Keratinocyte (primary cell): Measurements from ENCODE around the gene PARP4. TPM values are rescaled to one million over a fixed set of nuclear protein-coding genes. Genes with fewer than 3 reads are reported as not detected.
"Not testable (repeated sequence)": the region's sequence is repeated elsewhere in the genome, so short reads cannot be mapped to it uniquely, and the experiment has no call there.

Source experiments
- DNase-seq: peaks from one replicate; pipeline ENCODE4 v3.0.0-alpha.2; 2011; ENCODE audit warnings: low read depth, missing footprints, low spot score
- FAIRE-seq: peaks from 2 replicates; lab custom pipeline; 2011; peaks lifted over from hg19 to GRCh38; lab: Jason Lieb, UNC
- H2AFZ ChIP-seq: 2 replicates; pipeline ENCODE4 v1.6.0; 2012; ENCODE audit warnings: low read length, control low read depth, inconsistent platforms; ENCODE audit not compliant: control insufficient read depth
- H3K27ac ChIP-seq: 2 replicates; pipeline ENCODE4 v1.5.1; 2011; ENCODE audit warnings: low read length; ENCODE audit not compliant: control insufficient read depth, insufficient read depth
- H3K27me3 ChIP-seq: 3 replicates; pipeline ENCODE4 v1.6.0; 2011; ENCODE audit warnings: low read length; ENCODE audit not compliant: control insufficient read depth, insufficient read depth; ENCODE audit errors: extremely low read depth
- H3K36me3 ChIP-seq, 2 experiments: 2 replicates in 1 of 2; 3 replicates in 1 of 2; pipeline ENCODE4 v1.5.1; 2011; ENCODE audit warnings: low read length in 2 of 2, mild to moderate bottlenecking in 1 of 2; ENCODE audit not compliant: control insufficient read depth in 2 of 2, insufficient read depth in 2 of 2; ENCODE audit errors: extremely low read depth in 1 of 2
- H3K4me1 ChIP-seq: 3 replicates; pipeline ENCODE4 v1.5.1; 2011; ENCODE audit warnings: low read length; ENCODE audit not compliant: control insufficient read depth, insufficient read depth; ENCODE audit errors: extremely low read depth
- H3K4me2 ChIP-seq: 3 replicates; pipeline ENCODE4 v1.6.0; 2011; ENCODE audit warnings: low read depth, low read length; ENCODE audit not compliant: control insufficient read depth, insufficient read depth; ENCODE audit errors: extremely low read depth
- H3K4me3 ChIP-seq, 3 experiments: fragments of 200-600 bp in 1 of 3; sonication (generic) in 1 of 3; 2 replicates in 2 of 3; 3 replicates in 1 of 3; pipeline ENCODE4 v1.5.1; 2011 to 2016; ENCODE audit warnings: low read length in 3 of 3, mild to moderate bottlenecking in 3 of 3, control low read depth in 2 of 3, inconsistent platforms in 1 of 3, low read depth in 1 of 3, mixed read lengths in 1 of 3, mixed run types in 1 of 3, moderate library complexity in 1 of 3; ENCODE audit not compliant: control insufficient read depth in 2 of 3, insufficient read depth in 2 of 3; ENCODE audit errors: extremely low read depth in 1 of 3
- H3K79me2 ChIP-seq: 2 replicates; pipeline ENCODE4 v1.6.0; 2012; ENCODE audit warnings: low read length; ENCODE audit not compliant: control insufficient read depth, insufficient read depth
- H3K9ac ChIP-seq: 3 replicates; pipeline ENCODE4 v1.6.0; 2011; ENCODE audit warnings: low read length; ENCODE audit not compliant: control insufficient read depth, insufficient read depth; ENCODE audit errors: extremely low read depth
- H3K9me1 ChIP-seq: 3 replicates; pipeline ENCODE4 v1.6.0; 2011; ENCODE audit warnings: low read length; ENCODE audit not compliant: control insufficient read depth, insufficient read depth; ENCODE audit errors: extremely low read depth
- H3K9me3 ChIP-seq: 2 replicates; pipeline ENCODE4 v1.5.1; 2012; ENCODE audit warnings: low read depth, low read length; ENCODE audit not compliant: control insufficient read depth
- H4K20me1 ChIP-seq: 3 replicates; pipeline ENCODE4 v1.6.0; 2011; ENCODE audit warnings: low read length; ENCODE audit not compliant: control insufficient read depth, insufficient read depth; ENCODE audit errors: extremely low read depth
- EZH2 ChIP-seq: IDR thresholded peaks from one replicate; pipeline ENCODE4 v1.6.1; 2012; ENCODE audit warnings: inconsistent platforms, mild to moderate bottlenecking, low read length, moderate library complexity
- dilution Hi-C: fragments of 300-500 bp; cut with MboI; formaldehyde crosslinking; loops from one replicate; pipeline ENCODE4 v1.7.0; 2020; ENCODE audit warnings: low sequenced_read_pairs; ENCODE audit not compliant: extremely low pct_ligation_motif_present
- polyA plus RNA-seq, 5 experiments: library from polyadenylated mRNA; depleted of rRNA in 3 of 5; stranded (reverse) in 3 of 5; stranded (forward) in 1 of 5; unstranded in 1 of 5; fragments of >200 nt; gene quantifications; 1 replicate in 1 of 5; 2 replicates in 3 of 5; 3 replicates in 1 of 5; pipeline versions ENCODE4 v1.2.1 to v1.2.3, GENCODE V29; 2011 to 2012; ENCODE audit warnings: missing spikeins in 2 of 5, low read depth in 1 of 5, low replicate concordance in 1 of 5
- TF ChIP-seq, protein P1 (sequence below), 3 experiments: IDR thresholded peaks in 1 of 3; conservative IDR thresholded peaks in 1 of 3; optimal IDR thresholded peaks in 1 of 3; 2 replicates in 2 of 3; 3 replicates in 1 of 3; pipeline versions ENCODE3 to v1.5.1; 2011; ENCODE audit warnings: low read length in 3 of 3, mild to moderate bottlenecking in 3 of 3, moderate library complexity in 2 of 3, control low read depth in 1 of 3, inconsistent platforms in 1 of 3; ENCODE audit not compliant: insufficient read depth in 2 of 3; ENCODE audit errors: extremely low read depth in 1 of 3

PARP4 gene
- polyA plus RNA-seq, 1 donor (not counting 4 experiments of a cell fraction or from before 2014, with no cell fraction given): 44.0 TPM

DNA sequence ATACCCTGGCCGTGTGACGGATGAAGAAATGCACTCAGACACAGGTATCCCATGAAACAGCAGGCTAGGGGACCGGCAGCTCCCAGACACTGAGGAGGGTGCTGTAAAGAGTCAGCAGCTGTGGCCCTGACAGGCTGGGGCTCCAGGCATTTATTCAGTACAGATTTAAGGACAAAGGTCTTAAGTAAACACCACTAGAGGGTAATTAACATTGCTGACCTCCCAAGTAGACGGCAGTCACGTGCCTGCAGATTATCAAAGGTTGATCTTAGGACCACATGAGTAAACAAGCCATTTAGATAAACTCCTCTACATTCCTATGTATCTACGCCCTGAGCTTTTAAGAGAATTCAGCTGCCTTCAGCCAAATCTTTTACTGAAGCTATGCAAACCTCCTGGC lies 92.9 kb downstream of the PARP4 start:
- dilution Hi-C loops, H3K27ac ChIP-seq, DNase-seq, H4K20me1 ChIP-seq, H3K9ac ChIP-seq, H2AFZ ChIP-seq, FAIRE-seq, H3K4me2 ChIP-seq, H3K27me3 ChIP-seq, H3K79me2 ChIP-seq, H3K36me3 ChIP-seq, H3K9me3 ChIP-seq, H3K4me3 ChIP-seq, H3K9me1 ChIP-seq, H3K4me1 ChIP-seq: not testable (repeated sequence)

DNA sequence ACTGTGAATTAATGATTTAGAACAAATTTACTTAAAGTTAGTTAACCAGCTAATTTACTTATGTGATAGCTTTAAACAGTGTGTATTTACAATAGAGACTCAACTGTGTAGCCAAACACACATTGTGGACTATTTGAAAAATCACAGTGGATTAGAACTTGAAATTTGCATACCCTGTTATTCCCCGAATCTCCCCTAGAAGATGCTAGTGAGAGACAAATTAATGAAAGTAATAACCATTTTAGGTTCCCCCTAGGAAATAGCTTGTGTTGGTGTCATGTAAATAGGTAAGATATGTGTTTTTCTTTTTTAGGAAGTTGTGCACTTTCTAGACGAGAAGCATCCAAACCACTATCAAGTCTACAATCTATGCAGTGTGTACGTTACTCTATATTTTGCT lies 104.7 kb downstream of the PARP4 start:
- no peak overlapping the region for H3K9ac ChIP-seq
- H3K9me1 ChIP-seq: no peaks in the 10 kb centered on the region
- H3K79me2 ChIP-seq: no peaks in the 10 kb centered on the region
- no peak for TF ChIP-seq EZH2
- TF ChIP-seq, protein P1, sequence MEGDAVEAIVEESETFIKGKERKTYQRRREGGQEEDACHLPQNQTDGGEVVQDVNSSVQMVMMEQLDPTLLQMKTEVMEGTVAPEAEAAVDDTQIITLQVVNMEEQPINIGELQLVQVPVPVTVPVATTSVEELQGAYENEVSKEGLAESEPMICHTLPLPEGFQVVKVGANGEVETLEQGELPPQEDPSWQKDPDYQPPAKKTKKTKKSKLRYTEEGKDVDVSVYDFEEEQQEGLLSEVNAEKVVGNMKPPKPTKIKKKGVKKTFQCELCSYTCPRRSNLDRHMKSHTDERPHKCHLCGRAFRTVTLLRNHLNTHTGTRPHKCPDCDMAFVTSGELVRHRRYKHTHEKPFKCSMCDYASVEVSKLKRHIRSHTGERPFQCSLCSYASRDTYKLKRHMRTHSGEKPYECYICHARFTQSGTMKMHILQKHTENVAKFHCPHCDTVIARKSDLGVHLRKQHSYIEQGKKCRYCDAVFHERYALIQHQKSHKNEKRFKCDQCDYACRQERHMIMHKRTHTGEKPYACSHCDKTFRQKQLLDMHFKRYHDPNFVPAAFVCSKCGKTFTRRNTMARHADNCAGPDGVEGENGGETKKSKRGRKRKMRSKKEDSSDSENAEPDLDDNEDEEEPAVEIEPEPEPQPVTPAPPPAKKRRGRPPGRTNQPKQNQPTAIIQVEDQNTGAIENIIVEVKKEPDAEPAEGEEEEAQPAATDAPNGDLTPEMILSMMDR (optimal IDR thresholded peaks at IDR 0.05 in 1 of 3, IDR thresholded peaks at IDR 0.05 in 1 of 3, conservative IDR thresholded peaks at IDR 0.05 in 1 of 3; ENCODE audit: extremely low read depth in 1 of 3, insufficient read depth in 2 of 3, low read length in 3 of 3): peak in 2 of 3 experiments; percentile 14 to 17
- H3K4me2 ChIP-seq: no peak overlapping the region
- H3K4me1 ChIP-seq: no peaks in the 10 kb centered on the region
- dilution Hi-C loops: no loop called here
- H3K4me3 ChIP-seq: no peak overlapping the region
- no peaks in the 10 kb centered on the region for H3K9me3 ChIP-seq
- H2AFZ ChIP-seq: no peak overlapping the region
- no peaks in the 10 kb centered on the region for H3K36me3 ChIP-seq
- H3K27me3 ChIP-seq: no peaks in the 10 kb centered on the region
- no peak for DNase-seq
- no peak overlapping the region for H3K27ac ChIP-seq
- FAIRE-seq: no peak
- H4K20me1 ChIP-seq: no peaks in the 10 kb centered on the region

DNA sequence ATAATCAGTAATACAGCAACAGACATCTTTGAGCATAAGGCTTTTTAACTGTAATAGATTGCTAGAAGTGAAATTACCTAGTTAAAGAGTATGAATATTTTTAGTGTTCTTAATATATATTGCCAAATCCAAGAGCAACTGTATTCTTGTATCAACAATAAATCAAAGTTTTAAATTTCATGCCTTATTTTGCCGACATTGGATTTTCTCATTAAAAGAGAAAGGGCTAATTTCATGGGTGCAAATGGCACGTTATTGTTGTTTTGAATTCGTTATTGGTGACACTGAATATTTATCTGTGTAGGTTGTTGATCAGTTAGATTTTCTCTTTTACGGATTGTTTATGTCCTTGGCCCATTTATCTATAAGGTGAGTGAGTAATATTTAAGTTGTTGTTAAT lies 106.1 kb downstream of the PARP4 start:
- Histone ChIP-seq H3K9me1 (no peaks in the 10 kb centered on the region), H3K27me3 (no peaks in the 10 kb centered on the region), H3K9ac (no peak overlapping the region), H3K36me3 (no peaks in the 10 kb centered on the region), H2AFZ (no peak overlapping the region), H3K79me2 (no peaks in the 10 kb centered on the region), H3K27ac (no peak overlapping the region), H3K4me2 (no peak overlapping the region), H3K9me3 (no peaks in the 10 kb centered on the region), H4K20me1 (no peaks in the 10 kb centered on the region), H3K4me1 (no peaks in the 10 kb centered on the region), H3K4me3 (no peak overlapping the region)
- TF ChIP-seq, protein P1 (optimal IDR thresholded peaks at IDR 0.05 in 1 of 3, IDR thresholded peaks at IDR 0.05 in 1 of 3, conservative IDR thresholded peaks at IDR 0.05 in 1 of 3; ENCODE audit: extremely low read depth in 1 of 3, insufficient read depth in 2 of 3, low read length in 3 of 3): no peak
- no peak for TF ChIP-seq EZH2
- DNase-seq (no peak), FAIRE-seq (no peak)
- dilution Hi-C loops: no loop called here
